Heart left ventricle (tissue), 13 donors: ENCODE results near the gene OLAH.
A peak's percentile ranks its signal among the peaks of the same experiment; 100 is the strongest.

ENCODE experiments used
- CTCF ChIP-seq, 12 donors: fragments of 200-600 bp; sonication (generic) in 4 of 12; IDR thresholded peaks; one replicate each; pipeline versions ENCODE4 v1.5.0 to v1.8.0; 2018 to 2022; ENCODE audit warnings: antibody characterized with exemption in 12 of 12, mild to moderate bottlenecking in 5 of 12
- POLR2A ChIP-seq, 2 donors: fragments of 450-650 bp; IDR thresholded peaks; one replicate each; pipeline ENCODE4 v1.6.1; 2017; ENCODE audit warnings: antibody characterized with exemption in 2 of 2, mild to moderate bottlenecking in 2 of 2, moderate library complexity in 2 of 2
- donor health status: ischemic (EF 13 %, LVEDD 7.1; RV severe dilation, severe dysfunction).
- donor health status: DM: no; HTN: yes; CAD: no.
- donor health status: DM: no; HTN: no; CAD: no.
- donor health status: ischemic (EF 25% LVEDD 6.9; RV normal size, moderate dysfunction).
- donor health status: ischemic (EF 25% LVEDD 5.7; RV mildly dilated, moderate dysfunction).
- donor health status: ischemic (EF 35%, LVEDD 5.7; RV mildly dilated, moderate dysfunction).
- donor health status: nonischemic (EF 11% LVEDD 7.7; RV severe dilation, severe dysfunction).
- donor health status: DM: yes; HTN: yes; CAD: no.
- donor health status: PGD.
- donor health status: ischemic (EF 29% LVEDD 5.4; RV normal size, mild dysfunction).
- donor health status: nonischemic (EF 23%, LVEDD 6.1; RV moderate dilation, normal function).

- TF ChIP-seq CTCF (IDR thresholded peaks at IDR 0.05) (peak; percentile 72 to 93 (median 84)), POLR2A (IDR thresholded peaks at IDR 0.05) (no peak)
Measured at GRCh38 chr10:15106352-15107013, 62.7 kb downstream of the OLAH start.
